Bronchial epithelial cell (primary cell): ENCODE data around the gene SLC5A12. TPM values are rescaled to one million over a fixed set of nuclear protein-coding genes. Genes with fewer than 3 reads are reported as not detected.

Experiments used
- DNase-seq: peaks from one replicate; pipeline ENCODE4 v3.0.0-alpha.2; 2010; ENCODE audit warnings: low read depth
- FAIRE-seq: peaks from 2 replicates; lab custom pipeline; 2011; peaks lifted over from hg19 to GRCh38; lab: Jason Lieb, UNC
- H3K27me3 ChIP-seq: 2 replicates; pipeline ENCODE4 v1.5.1; 2011; ENCODE audit warnings: low read length; ENCODE audit not compliant: control insufficient read depth, insufficient read depth
- H3K36me3 ChIP-seq: 2 replicates; pipeline ENCODE4 v1.5.1; 2011; ENCODE audit warnings: low read length; ENCODE audit not compliant: control insufficient read depth, insufficient read depth
- H3K4me3 ChIP-seq: 2 replicates; pipeline ENCODE4 v1.5.1; 2011; ENCODE audit warnings: mild to moderate bottlenecking, low read depth, low read length, control low read depth
- total RNA-seq: library from RNA; depleted of rRNA; stranded (reverse); fragments of >200 nt; gene quantifications from 2 replicates; pipeline ENCODE4 v1.2.1, GENCODE V29; 2014
- TF ChIP-seq, protein P1 (sequence below): IDR thresholded peaks from 2 replicates; pipeline ENCODE4 v1.5.1; 2011; ENCODE audit warnings: mild to moderate bottlenecking, moderate library complexity, low read length, control low read depth, inconsistent platforms; ENCODE audit not compliant: insufficient read depth, severe bottlenecking

The SLC5A12 gene
- total RNA-seq, 1 donor from 2014 or later, result not detected

DNA sequence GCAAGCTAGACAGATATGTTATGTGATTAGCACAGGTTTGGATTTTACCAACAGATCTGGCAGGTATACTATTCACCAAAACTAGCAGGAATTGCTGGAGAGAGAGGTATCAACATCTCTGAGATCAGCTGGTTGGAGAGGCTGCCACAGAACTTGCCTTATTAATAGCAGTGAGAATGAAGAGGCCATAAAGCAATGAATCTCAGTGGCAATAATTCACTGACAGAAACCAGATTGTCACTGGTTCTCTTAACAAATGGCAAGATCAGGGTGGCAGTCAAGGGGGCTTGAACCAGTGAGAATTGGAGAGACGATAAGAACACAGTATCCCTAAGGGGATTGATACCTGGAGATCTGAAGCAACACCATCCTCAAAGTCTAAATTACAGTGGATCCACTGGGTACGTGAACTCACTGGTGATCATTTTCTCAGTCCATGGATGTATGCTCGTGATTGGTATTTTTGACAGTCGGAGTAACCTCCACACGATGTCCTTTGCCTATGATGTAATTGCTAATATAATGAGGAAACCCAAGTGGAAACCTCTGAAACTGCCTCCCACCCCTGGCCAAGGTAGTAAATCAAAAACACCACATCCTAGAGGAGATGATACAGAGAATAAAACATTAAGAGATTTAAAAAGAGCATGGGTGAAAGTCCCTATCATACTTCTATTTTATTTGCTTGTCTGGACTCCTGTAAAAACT is 17.7 kb upstream of the SLC5A12 start:
- DNase-seq (no peak), FAIRE-seq (no peak)
- no peak overlapping the region for H3K4me3 ChIP-seq
- TF ChIP-seq, protein P1, sequence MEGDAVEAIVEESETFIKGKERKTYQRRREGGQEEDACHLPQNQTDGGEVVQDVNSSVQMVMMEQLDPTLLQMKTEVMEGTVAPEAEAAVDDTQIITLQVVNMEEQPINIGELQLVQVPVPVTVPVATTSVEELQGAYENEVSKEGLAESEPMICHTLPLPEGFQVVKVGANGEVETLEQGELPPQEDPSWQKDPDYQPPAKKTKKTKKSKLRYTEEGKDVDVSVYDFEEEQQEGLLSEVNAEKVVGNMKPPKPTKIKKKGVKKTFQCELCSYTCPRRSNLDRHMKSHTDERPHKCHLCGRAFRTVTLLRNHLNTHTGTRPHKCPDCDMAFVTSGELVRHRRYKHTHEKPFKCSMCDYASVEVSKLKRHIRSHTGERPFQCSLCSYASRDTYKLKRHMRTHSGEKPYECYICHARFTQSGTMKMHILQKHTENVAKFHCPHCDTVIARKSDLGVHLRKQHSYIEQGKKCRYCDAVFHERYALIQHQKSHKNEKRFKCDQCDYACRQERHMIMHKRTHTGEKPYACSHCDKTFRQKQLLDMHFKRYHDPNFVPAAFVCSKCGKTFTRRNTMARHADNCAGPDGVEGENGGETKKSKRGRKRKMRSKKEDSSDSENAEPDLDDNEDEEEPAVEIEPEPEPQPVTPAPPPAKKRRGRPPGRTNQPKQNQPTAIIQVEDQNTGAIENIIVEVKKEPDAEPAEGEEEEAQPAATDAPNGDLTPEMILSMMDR, result no peak
- H3K36me3 ChIP-seq, result no peaks in the 10 kb centered on the region
- no peaks in the 10 kb centered on the region for H3K27me3 ChIP-seq

DNA sequence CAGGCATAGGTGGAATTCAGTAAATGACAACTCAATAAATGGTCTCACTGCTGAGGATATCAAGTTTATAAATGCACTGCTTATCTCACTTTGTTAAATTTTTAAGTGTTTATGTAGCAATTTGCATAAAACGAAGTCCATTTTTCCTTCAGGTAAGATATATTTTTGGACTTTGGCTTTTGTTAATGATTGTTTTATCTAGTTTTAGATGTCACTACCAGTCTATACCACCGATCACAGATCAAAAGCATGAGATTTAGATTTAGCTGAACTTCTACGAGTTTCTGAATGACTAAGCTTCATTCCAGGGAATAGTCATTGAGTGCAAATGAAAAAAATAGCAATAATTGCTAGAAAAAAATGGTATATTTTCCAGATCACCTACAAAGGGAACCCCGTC is 12.8 kb upstream of the SLC5A12 start:
- Histone ChIP-seq H3K4me3 (no peak overlapping the region), H3K36me3 (no peaks in the 10 kb centered on the region), H3K27me3 (no peaks in the 10 kb centered on the region)
- TF ChIP-seq, protein P1, result no peak
- DNase-seq (no peak), FAIRE-seq (no peak)

DNA sequence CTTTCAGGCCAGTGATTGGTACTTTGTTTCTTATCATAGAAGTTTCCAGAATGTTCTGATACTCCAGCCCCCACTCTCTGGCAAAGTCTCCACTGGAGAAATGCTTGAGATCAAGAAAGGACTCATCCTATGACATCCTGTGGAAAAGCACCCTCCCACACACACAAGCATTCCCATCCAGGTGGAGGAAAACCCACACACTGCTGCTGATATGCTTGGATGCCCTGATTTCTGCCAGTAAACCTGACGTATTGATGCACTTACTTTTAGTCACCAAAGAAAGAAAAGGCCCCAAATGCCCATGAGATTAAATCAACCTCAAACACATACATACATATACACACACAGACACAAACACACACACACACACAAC is 9.2 kb upstream of the SLC5A12 start:
- Histone ChIP-seq H3K4me3 (no peak overlapping the region), H3K36me3 (no peaks in the 10 kb centered on the region), H3K27me3 (no peaks in the 10 kb centered on the region)
- DNase-seq, result no peak
- no peak for FAIRE-seq
- TF ChIP-seq, protein P1, result no peak

DNA sequence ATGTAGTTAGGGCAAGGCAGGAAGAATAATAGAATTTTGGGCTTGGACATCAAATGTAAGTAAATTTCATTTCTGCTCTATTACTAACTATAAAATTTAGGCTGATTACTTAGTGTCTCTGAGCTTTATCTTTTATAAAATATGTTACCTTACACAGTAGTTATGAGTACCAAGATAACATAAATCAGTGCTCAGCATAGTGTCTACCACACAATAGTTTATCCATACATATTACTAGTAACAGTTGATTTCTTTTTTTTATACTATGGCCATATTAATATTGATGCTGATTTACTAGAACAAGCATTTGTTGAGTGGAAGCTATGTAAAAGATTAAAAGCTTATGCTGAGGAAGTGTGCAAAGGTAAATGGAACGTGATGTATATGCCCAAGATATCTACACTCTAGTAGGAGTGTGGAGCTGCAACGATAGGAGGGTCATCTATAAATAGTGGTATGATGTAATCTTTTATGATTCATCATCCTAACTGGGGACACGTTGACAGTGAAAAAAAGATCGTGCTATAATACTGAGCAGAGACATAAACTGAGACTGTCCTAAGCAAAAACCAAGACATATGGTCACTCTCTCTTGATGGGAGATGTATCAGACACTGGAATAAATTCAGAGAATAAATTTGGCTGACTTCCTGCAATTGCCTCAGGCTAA is 8.7 kb upstream of the SLC5A12 start:
- H3K36me3 ChIP-seq, result no peaks in the 10 kb centered on the region
- TF ChIP-seq, protein P1, result no peak
- H3K27me3 ChIP-seq, result no peaks in the 10 kb centered on the region
- peak; percentile 11 for DNase-seq
- no peak overlapping the region for H3K4me3 ChIP-seq
- FAIRE-seq, result no peak

DNA sequence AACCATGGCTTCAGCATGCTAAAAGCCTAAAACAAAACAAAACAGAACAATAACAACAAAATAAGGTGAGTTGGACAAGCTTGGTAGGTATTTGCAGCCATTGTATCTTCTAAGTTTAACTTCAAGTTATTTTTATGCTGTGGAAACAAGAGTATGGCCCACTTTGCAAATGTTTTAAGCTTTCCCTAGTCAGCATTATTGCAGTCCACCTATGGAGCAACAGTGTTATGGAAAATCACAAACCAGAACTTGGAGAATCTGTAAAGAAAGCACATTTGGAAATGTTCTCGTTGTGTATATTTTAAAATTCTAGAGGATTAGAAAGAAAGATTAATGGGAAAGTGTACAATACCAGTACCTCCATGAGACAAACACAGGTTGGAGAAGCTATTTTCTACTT is 7.4 kb upstream of the SLC5A12 start:
- H3K27me3 ChIP-seq, result no peaks in the 10 kb centered on the region

More for the DNA sequence above, 7.4 kb upstream of the SLC5A12 start:
- TF ChIP-seq, protein P1, result no peak
- FAIRE-seq, result no peak
- Histone ChIP-seq H3K4me3 (no peak overlapping the region), H3K36me3 (no peaks in the 10 kb centered on the region)
- DNase-seq, result no peak
